Adrenal gland (tissue), 5 donors: ENCODE data around the gene HJURP.

Source experiments
- CTCF ChIP-seq, 6 experiments: fragments of 450-650 bp in 4 of 6; fragments of 200-600 bp in 2 of 6; sonication (generic) in 1 of 6; IDR thresholded peaks; 1 replicate in 5 of 6; 2 replicates in 1 of 6; pipeline versions ENCODE4 v1.5.1 to v1.8.0; 2016 to 2021; ENCODE audit warnings: antibody characterized with exemption in 6 of 6, mild to moderate bottlenecking in 2 of 6, moderate library complexity in 1 of 6
- POLR2A ChIP-seq, 2 donors: fragments of 450-650 bp; IDR thresholded peaks; one replicate each; pipeline ENCODE4 v1.6.1; 2017; ENCODE audit warnings: antibody characterized with exemption in 2 of 2, mild to moderate bottlenecking in 2 of 2, moderate library complexity in 1 of 2
- donor health status: DM: no; HTN: no; CAD: no.

- no peak for TF ChIP-seq CTCF (IDR thresholded peaks at IDR 0.05)
- no peak for TF ChIP-seq POLR2A (IDR thresholded peaks at IDR 0.05)
Observed at GRCh38 chr2:233856184-233856583, 1.8 kb upstream of the HJURP start.
